Ishikawa (cell line): ENCODE results near the gene TFB1M.

ENCODE experiments used
- CEBPB ChIP-seq: IDR thresholded peaks from 2 replicates; pipeline ENCODE4 v1.6.1; 2012
- CREB1 ChIP-seq: IDR thresholded peaks from 2 replicates; pipeline ENCODE4 v1.6.1; 2012; ENCODE audit warnings: low read depth
- EGR1 ChIP-seq: IDR thresholded peaks from 2 replicates; pipeline ENCODE4 v1.6.1; 2012
- EP300 ChIP-seq: IDR thresholded peaks from 2 replicates; pipeline ENCODE4 v1.6.1; 2012; ENCODE audit warnings: borderline replicate concordance
- FOXM1 ChIP-seq: IDR thresholded peaks from 2 replicates; pipeline ENCODE4 v1.6.1; 2012; ENCODE audit warnings: low read depth, borderline replicate concordance
- MAX ChIP-seq: IDR thresholded peaks from 2 replicates; pipeline ENCODE4 v1.6.1; 2012
- NFIC ChIP-seq: IDR thresholded peaks from 2 replicates; pipeline ENCODE4 v1.6.1; 2012
- RAD21 ChIP-seq: IDR thresholded peaks from 2 replicates; pipeline ENCODE4 v1.6.1; 2012; ENCODE audit warnings: low read depth
- REST ChIP-seq: IDR thresholded peaks from 2 replicates; pipeline ENCODE4 v1.6.1; 2012; ENCODE audit warnings: low read depth, mild to moderate bottlenecking
- TAF1 ChIP-seq: IDR thresholded peaks from 2 replicates; pipeline ENCODE4 v1.6.1; 2012; ENCODE audit warnings: low read depth, mild to moderate bottlenecking
- TCF12 ChIP-seq: IDR thresholded peaks from 2 replicates; pipeline ENCODE4 v1.6.1; 2012; ENCODE audit warnings: low read depth
- TEAD4 ChIP-seq: IDR thresholded peaks from 2 replicates; pipeline ENCODE4 v1.6.1; 2012
- USF1 ChIP-seq: IDR thresholded peaks from 2 replicates; pipeline ENCODE4 v1.6.1; 2012
- YY1 ChIP-seq: IDR thresholded peaks from 2 replicates; pipeline ENCODE4 v1.6.1; 2012; ENCODE audit warnings: low read depth
- ZBTB7A ChIP-seq: IDR thresholded peaks from 2 replicates; pipeline ENCODE4 v1.6.1; 2012; ENCODE audit warnings: low read depth

TFB1M gene

GRCh38 chr6:155222506-155222905 lies 91.8 kb downstream of the TFB1M start:
- TF ChIP-seq MAX (no peak), USF1 (no peak), NFIC (no peak), TCF12 (no peak), CREB1 (no peak), ZBTB7A (no peak), YY1 (no peak), CEBPB (no peak), FOXM1 (no peak), REST (no peak), EP300 (no peak), TAF1 (no peak)

- TF ChIP-seq RAD21 (no peak), MAX (no peak), NFIC (no peak), EGR1 (no peak), ZBTB7A (no peak), EP300 (no peak), TCF12 (no peak), CEBPB (no peak), TAF1 (no peak), FOXM1 (no peak), YY1 (no peak), CREB1 (no peak), REST (no peak), TEAD4 (no peak), USF1 (no peak)
Measured at GRCh38 chr6:155221086-155221485, 93.2 kb downstream of the TFB1M start.

GRCh38 chr6:155219858-155220301 lies 94.4 kb downstream of the TFB1M start:
- TF ChIP-seq TCF12 (no peak), CEBPB (no peak), USF1 (no peak), REST (no peak), ZBTB7A (no peak), FOXM1 (no peak), EP300 (no peak), CREB1 (no peak), RAD21 (no peak), YY1 (no peak), NFIC (no peak), EGR1 (no peak), MAX (no peak), TAF1 (no peak)

- TF ChIP-seq USF1 (no peak), NFIC (no peak), RAD21 (no peak), FOXM1 (no peak), TEAD4 (no peak), ZBTB7A (no peak), CREB1 (no peak), YY1 (no peak), EGR1 (no peak), TCF12 (no peak), CEBPB (no peak), EP300 (no peak), REST (no peak), MAX (no peak), TAF1 (no peak)
Measured at GRCh38 chr6:155219299-155219698, 95.0 kb downstream of the TFB1M start.
